Upper lobe of left lung (tissue), 6 donors: ENCODE results near the gene DGLUCY. TPM values are rescaled to one million over a fixed set of nuclear protein-coding genes. Genes with fewer than 3 reads are reported as not detected.
A peak's percentile ranks its signal among the peaks of the same experiment; 100 is the strongest.

Experiments
- ATAC-seq, 2 donors: fragments of 200-7000 bp; cut with Tn5 transposase; one replicate each; pipeline ENCODE4 v1.9.1; 2022; ENCODE audit warnings: mild to moderate bottlenecking in 2 of 2, moderate library complexity in 2 of 2; ENCODE audit not compliant: low FRiP score in 2 of 2
- DNase-seq, 2 donors: peaks; one replicate each; pipeline ENCODE4 v3.0.0-alpha.2; 2019 to 2020
- H3K27ac ChIP-seq, 4 donors: fragments of 200-600 bp; sonication (generic); one replicate each; pipeline ENCODE4 v1.5.1; 2016 to 2019
- H3K27me3 ChIP-seq, 4 donors: fragments of 200-600 bp; sonication (generic); one replicate each; pipeline ENCODE4 v1.5.1; 2017 to 2019
- H3K36me3 ChIP-seq, 4 donors: fragments of 200-600 bp; sonication (generic); one replicate each; pipeline ENCODE4 v1.5.1; 2016 to 2019
- H3K4me1 ChIP-seq, 4 donors: fragments of 200-600 bp; sonication (generic); one replicate each; pipeline ENCODE4 v1.5.1; 2018 to 2019
- H3K4me3 ChIP-seq, 4 donors: fragments of 200-600 bp; sonication (generic); one replicate each; pipeline ENCODE4 v1.5.1; 2017 to 2019; ENCODE audit warnings: mild to moderate bottlenecking in 2 of 4, moderate library complexity in 1 of 4
- H3K9me3 ChIP-seq, 4 donors: fragments of 200-600 bp; sonication (generic); one replicate each; pipeline ENCODE4 v1.5.1; 2018 to 2019
- CTCF ChIP-seq, 6 experiments: fragments of 450-650 bp in 4 of 6; fragments of 200-600 bp in 2 of 6; sonication (generic) in 2 of 6; IDR thresholded peaks; one replicate each; pipeline ENCODE4 v1.5.1; 2016 to 2019; ENCODE audit warnings: antibody characterized with exemption in 6 of 6
- EP300 ChIP-seq, 4 donors: sonication (generic); formaldehyde crosslinking; IDR thresholded peaks; one replicate each; pipeline ENCODE4 v1.5.1; 2017; ENCODE audit warnings: antibody characterized with exemption in 4 of 4, control low read depth in 2 of 4
- POLR2A ChIP-seq, 4 donors: fragments of 450-650 bp; IDR thresholded peaks; one replicate each; pipeline ENCODE4 v1.5.1; 2016 to 2017; ENCODE audit warnings: antibody characterized with exemption in 4 of 4, mild to moderate bottlenecking in 2 of 4
- POLR2AphosphoS5 ChIP-seq, 2 donors: sonication (generic); formaldehyde crosslinking; IDR thresholded peaks; one replicate each; pipeline ENCODE4 v1.5.1; 2017; ENCODE audit warnings: antibody characterized with exemption in 2 of 2
- WGBS, 2 donors: methylation state at CpG; one replicate each; pipeline ENCODE4 v1.1.5; 2017 to 2018; 5-methylcytosine and 5-hydroxymethylcytosine counted together
- total RNA-seq, 6 donors: library from RNA; depleted of rRNA in 4 of 6; stranded (reverse); fragments of >200 nt in 4 of 6; gene quantifications; one replicate each; pipeline versions ENCODE4 v1.1.0 to v1.2.1, GENCODE V29; 2016 to 2021
- donor health status: DM: no; HTN: no; CAD: no; lungs with moderate emphysema.
- donor health status: DM: no; HTN: yes; CAD: no; lungs with severe emphysema.

The DGLUCY gene
- total RNA-seq, 6 donors from 2014 or later = 54.7 to 141 (median 80.3) TPM

- H3K27ac ChIP-seq = no peak overlapping the region
- ATAC-seq = no peak
- peak in 4 of 6 experiments; percentile 12 to 42 (median 27) for TF ChIP-seq CTCF (IDR thresholded peaks at IDR 0.05)
- no peak for TF ChIP-seq POLR2A (IDR thresholded peaks at IDR 0.05)
- H3K9me3 ChIP-seq = no peaks in the 10 kb centered on the region
- no peak for DNase-seq
- 93 to 96% methylated on average over 3 of the region's 3 CpGs for WGBS, 2 donors
- peaks cover 4 to 33% (median 21%) of the 10 kb centered on the region in 4 donors for H3K4me1 ChIP-seq
- H3K4me3 ChIP-seq = no peak overlapping the region
- H3K36me3 ChIP-seq = peaks cover 0 to 7% (median 5%) of the 10 kb centered on the region in 4 donors
- no peaks in the 10 kb centered on the region for H3K27me3 ChIP-seq
These were observed 26.8 kb downstream of the DGLUCY start for GRCh38 chr14:91140672-91141071.

GRCh38 chr14:91142214-91142668 lies 28.4 kb downstream of the DGLUCY start:
- Histone ChIP-seq H3K4me3 (no peak overlapping the region), H3K27ac (peak overlapping the region in 2 of 4 donors; percentile 58 to 69), H3K4me1 (peaks cover 4 to 33% (median 21%) of the 10 kb centered on the region in 4 donors), H3K9me3 (no peaks in the 10 kb centered on the region), H3K36me3 (peaks cover 6 to 18% (median 9%) of the 10 kb centered on the region in 4 donors), H3K27me3 (no peaks in the 10 kb centered on the region)
- DNase-seq (no peak), ATAC-seq (no peak)
- WGBS, 2 donors = 23 to 33% methylated on average over 1 of the region's 1 CpG
- no peak for TF ChIP-seq POLR2AphosphoS5 (IDR thresholded peaks at IDR 0.05)
- TF ChIP-seq POLR2A (IDR thresholded peaks at IDR 0.05) = no peak
- no peak for TF ChIP-seq CTCF (IDR thresholded peaks at IDR 0.05)
- TF ChIP-seq EP300 (IDR thresholded peaks at IDR 0.05) = no peak

GRCh38 chr14:91143862-91144261 lies 30.0 kb downstream of the DGLUCY start:
- WGBS, 2 donors = 58 to 75% methylated on average over 8 of the region's 8 CpGs
- H3K4me3 ChIP-seq = no peak overlapping the region
- peaks cover 6 to 28% (median 16%) of the 10 kb centered on the region in 4 donors for H3K36me3 ChIP-seq
- H3K27ac ChIP-seq = peak overlapping the region in 3 of 4 donors; percentile 36 to 60 (median 55)
- TF ChIP-seq POLR2A (IDR thresholded peaks at IDR 0.05) (no peak), EP300 (IDR thresholded peaks at IDR 0.05) (no peak), CTCF (IDR thresholded peaks at IDR 0.05) (no peak), POLR2AphosphoS5 (IDR thresholded peaks at IDR 0.05) (no peak)
- peaks cover 4 to 35% (median 22%) of the 10 kb centered on the region in 4 donors for H3K4me1 ChIP-seq
- ATAC-seq = peak in 1 of 2 donors; percentile 35
- no peaks in the 10 kb centered on the region for H3K9me3 ChIP-seq
- H3K27me3 ChIP-seq = no peaks in the 10 kb centered on the region
- DNase-seq = peak in 1 of 2 donors; percentile 69

- peaks cover 9 to 40% (median 25%) of the 10 kb centered on the region in 4 donors for H3K4me1 ChIP-seq
- H3K27ac ChIP-seq = peak overlapping the region in 3 of 4 donors; percentile 36 to 60 (median 55)
- H3K9me3 ChIP-seq = no peaks in the 10 kb centered on the region
- DNase-seq = no peak
- TF ChIP-seq CTCF (IDR thresholded peaks at IDR 0.05) (no peak), POLR2AphosphoS5 (IDR thresholded peaks at IDR 0.05) (no peak), EP300 (IDR thresholded peaks at IDR 0.05) (no peak), POLR2A (IDR thresholded peaks at IDR 0.05) (no peak)
- ATAC-seq = no peak
- H3K27me3 ChIP-seq = no peaks in the 10 kb centered on the region
- 55 to 66% methylated on average over 5 of the region's 5 CpGs for WGBS, 2 donors
- H3K36me3 ChIP-seq = peaks cover 6 to 28% (median 16%) of the 10 kb centered on the region in 4 donors
- H3K4me3 ChIP-seq = no peak overlapping the region
These were observed 30.7 kb downstream of the DGLUCY start for GRCh38 chr14:91144425-91145145.
